Astrocyte of the spinal cord (primary cell): ENCODE data around the gene CUBN.

Experiments
- DNase-seq: peaks from one replicate; pipeline ENCODE4 v3.0.0; 2011; ENCODE audit warnings: low read depth, low spot score
- H3K4me3 ChIP-seq: 2 replicates; pipeline ENCODE4 v1.5.1; 2011; ENCODE audit warnings: low read depth, mild to moderate bottlenecking, low read length, moderate library complexity
- CTCF ChIP-seq: IDR thresholded peaks from 2 replicates; pipeline ENCODE4 v1.5.1; 2012; ENCODE audit warnings: low read depth, mild to moderate bottlenecking, low read length, inconsistent platforms
- in situ Hi-C: cut with HindIII; loops from 2 replicates; pipeline ENCODE4 v1.10.0; 2017; ENCODE audit warnings: low sequenced_read_pairs

CUBN gene

GRCh38 chr10:17113346-17113745, 16.3 kb downstream of the CUBN start:
- no peak overlapping the region for H3K4me3 ChIP-seq
- DNase-seq, result no peak
- in situ Hi-C loops, result no loop called here
- TF ChIP-seq CTCF, result no peak

- no peak overlapping the region for H3K4me3 ChIP-seq
- DNase-seq, result no peak
- no peak for TF ChIP-seq CTCF
- in situ Hi-C loops, result no loop called here
Measured at GRCh38 chr10:17112566-17112965, 17.0 kb downstream of the CUBN start.

GRCh38 chr10:17109475-17110207, 20.0 kb downstream of the CUBN start:
- H3K4me3 ChIP-seq, result no peak overlapping the region
- DNase-seq, result peak; percentile 82
- in situ Hi-C loops, result no loop called here
- TF ChIP-seq CTCF, result no peak

- DNase-seq, result no peak
- no peak overlapping the region for H3K4me3 ChIP-seq
- in situ Hi-C loops, result no loop called here
- no peak for TF ChIP-seq CTCF
Measured at GRCh38 chr10:17109046-17109445, 20.6 kb downstream of the CUBN start.

- DNase-seq, result no peak
- in situ Hi-C loops, result no loop called here
- H3K4me3 ChIP-seq, result no peak overlapping the region
Measured at GRCh38 chr10:17106991-17107390, 22.6 kb downstream of the CUBN start.

GRCh38 chr10:17101910-17102266, 27.7 kb downstream of the CUBN start:
- DNase-seq, result no peak
- no peak for TF ChIP-seq CTCF
- no peak overlapping the region for H3K4me3 ChIP-seq
- in situ Hi-C loops, result no loop called here

More at GRCh38 chr10:17106991-17107390, 22.6 kb downstream of the CUBN start:
- TF ChIP-seq CTCF, result no peak
